ENCODE measurements around the gene COX7A1.

The COX7A1 gene

DNA sequence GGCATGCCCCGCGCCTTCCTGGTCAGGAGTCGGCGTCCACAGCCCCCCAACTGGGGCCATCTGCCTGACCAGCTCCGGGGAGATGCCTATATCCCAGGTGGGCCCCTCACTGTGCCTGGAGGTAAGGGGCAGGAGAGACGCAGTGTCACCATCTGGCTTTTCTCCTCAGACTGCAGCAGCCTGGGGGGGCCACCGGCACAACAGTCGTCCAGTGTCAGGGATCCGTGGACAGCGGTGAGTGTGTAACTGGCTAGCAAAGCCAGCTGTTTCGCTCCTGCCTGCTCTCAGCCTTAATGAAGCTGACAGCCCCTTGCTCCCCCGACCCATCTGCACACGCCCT is 41.1 kb downstream of the COX7A1 start:
- no peak for DNase-seq

DNA sequence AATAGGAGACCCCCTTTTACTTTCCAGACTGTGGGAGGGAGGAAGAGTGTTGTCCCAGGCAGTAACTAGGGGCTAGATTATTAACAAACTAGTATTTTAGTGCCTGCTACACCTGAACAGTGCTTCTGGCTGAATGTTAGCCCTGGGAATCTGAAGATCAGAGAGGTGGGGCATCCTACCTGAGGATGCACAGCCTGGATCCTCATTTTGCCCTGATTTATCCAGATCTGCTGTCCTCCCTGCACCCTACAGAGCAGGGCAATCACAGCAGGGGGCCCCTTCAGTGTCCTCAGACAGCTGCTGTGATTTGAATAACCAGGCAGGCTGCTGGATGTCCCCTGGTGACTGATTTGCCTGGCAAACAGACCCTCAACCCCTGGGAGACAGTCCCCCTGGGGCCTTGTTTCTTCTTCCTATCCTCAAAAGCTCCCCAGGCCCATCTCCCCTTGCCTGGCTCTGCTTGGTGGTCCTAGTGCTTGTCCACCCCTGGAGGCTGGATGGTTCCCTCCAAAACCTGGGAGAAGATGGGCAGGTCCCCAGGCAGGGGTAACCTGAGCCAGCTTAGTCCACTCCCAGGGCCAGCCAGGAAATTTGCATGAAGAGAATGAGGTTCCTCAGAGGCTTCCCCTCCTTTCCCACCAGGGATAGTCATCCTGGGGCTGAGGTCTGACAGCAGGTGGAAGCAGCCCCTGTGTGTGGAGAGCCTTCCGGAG is 41.6 kb downstream of the COX7A1 start, which contains the start of gene OVOL3:
Gene OVOL3, plus strand, starts transcription at position 657 of the 713 bp plus-strand sequence. CDS start 60 bp downstream, outside the sequence.
- DNase-seq, result no peak

DNA sequence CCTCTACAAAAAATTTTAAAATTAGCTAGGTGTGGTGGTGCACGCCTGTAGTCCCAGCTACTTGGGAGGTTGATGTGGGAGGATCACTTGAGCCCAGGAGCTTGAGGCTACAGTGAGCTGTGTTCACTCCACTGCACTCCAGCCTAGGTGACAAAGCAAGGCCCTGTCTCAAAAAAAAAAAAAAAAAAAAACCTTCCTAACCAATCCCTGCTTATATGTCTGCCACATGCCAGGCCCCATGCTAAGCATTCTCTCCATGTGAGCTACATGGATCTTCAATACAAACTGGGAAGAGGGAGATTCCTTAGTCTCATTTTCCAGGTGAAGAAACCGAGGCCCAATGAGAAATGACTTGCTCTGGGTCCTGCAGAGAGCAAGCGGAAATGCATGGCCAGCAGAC is 43.6 kb downstream of the COX7A1 start:
- no peak for DNase-seq

DNA sequence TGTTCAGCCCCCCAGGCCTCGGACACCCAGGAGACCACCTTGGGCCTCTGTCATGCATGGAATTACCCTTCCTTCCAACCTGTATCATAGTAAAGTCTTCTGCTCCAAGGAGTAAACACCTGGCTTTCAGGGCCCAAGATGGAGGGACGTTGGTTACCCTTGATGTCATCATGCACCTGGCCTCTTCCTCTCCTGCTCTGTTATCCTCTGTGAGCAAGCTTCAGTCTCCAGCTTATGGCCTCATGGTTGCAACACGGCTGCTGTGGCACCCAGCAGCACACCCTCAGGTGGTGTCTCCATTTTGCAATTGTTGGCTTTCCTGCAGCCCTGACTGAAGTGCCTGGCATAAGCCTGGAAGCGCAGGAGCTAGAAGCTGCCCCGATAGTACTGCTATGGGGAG is 45.3 kb downstream of the COX7A1 start:
- DNase-seq, result no peak

DNA sequence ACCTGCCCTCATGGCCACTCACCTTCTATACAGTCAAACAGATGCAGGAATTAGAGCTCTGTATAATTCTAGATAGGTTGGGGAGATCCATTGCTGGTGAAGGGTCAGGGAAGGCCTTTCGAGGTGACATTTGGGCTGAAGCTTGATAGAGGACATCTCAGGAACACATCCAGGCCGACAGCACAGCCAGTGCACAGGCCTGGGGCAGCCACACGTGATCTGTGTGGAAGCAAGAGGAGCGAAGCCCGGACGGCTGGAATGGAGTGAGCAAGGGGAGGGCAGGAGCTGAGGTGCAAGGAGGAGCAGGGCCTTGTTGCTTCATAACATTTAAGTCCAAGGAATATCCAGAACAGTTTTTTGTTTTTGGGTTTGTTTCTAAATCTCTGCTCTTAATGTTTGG is 45.8 kb downstream of the COX7A1 start:
- DNase-seq, result no peak

DNA sequence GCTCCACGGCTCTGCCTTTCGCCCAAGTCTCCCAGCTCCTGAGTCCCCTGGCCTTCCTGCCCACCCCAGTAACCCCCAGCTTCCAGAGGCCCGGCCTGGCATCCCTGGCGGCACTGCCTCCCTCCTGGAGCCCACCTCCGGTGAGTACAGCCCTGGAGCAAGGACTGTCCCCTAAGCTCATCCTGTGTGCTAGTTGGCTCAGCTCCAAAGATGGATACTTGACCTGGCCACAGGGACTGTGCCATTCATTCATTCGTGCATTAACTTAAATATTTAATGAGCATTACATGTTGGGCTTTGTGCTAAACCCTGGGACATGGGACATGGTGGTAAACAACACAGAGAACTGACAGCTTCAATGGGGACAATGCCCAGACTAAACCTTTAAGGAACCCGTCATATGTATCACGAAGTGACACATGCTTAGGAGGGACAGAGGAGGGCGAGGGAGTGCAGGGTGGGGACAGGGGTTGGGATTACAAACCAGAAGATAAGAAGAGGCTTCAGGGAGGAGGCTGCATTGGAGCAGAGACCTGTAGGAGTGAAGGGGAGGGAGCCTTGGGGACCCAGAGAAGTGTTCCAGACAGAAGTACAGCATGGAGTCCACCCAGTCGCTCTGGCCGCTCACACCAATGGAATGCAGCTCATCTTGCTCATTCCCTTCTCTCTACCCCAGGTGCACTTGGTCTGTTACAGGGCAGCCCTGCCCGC is 48.2 kb downstream of the COX7A1 start:
- no peak for DNase-seq

DNA sequence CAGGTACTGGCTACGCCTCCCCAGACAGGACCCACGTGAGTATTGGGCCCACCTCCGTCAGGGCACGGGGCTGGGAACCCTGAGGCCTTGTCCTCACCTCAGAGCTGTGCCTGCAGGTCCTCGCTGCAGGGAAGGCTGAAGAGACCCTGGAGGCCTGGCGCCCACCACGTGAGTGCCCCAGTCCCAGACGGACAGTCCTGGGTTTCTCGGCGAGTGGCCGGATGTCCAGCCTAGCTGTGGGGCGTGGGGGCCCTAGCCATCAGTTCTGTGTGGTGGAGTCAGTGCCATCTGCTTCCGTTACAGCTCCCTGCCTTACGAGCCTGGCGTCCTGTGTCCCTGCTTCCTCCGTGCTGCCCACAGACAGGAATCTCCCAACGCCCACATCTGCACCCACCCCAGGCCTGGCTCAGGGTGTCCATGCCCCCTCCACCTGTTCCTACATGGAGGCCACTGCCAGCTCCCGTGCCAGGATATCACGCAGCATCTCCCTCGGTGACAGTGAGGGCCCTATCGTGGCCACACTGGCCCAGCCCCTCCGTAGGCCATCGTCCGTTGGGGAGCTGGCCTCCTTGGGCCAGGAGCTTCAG is 49.1 kb downstream of the COX7A1 start:
- DNase-seq, result no peak

DNA sequence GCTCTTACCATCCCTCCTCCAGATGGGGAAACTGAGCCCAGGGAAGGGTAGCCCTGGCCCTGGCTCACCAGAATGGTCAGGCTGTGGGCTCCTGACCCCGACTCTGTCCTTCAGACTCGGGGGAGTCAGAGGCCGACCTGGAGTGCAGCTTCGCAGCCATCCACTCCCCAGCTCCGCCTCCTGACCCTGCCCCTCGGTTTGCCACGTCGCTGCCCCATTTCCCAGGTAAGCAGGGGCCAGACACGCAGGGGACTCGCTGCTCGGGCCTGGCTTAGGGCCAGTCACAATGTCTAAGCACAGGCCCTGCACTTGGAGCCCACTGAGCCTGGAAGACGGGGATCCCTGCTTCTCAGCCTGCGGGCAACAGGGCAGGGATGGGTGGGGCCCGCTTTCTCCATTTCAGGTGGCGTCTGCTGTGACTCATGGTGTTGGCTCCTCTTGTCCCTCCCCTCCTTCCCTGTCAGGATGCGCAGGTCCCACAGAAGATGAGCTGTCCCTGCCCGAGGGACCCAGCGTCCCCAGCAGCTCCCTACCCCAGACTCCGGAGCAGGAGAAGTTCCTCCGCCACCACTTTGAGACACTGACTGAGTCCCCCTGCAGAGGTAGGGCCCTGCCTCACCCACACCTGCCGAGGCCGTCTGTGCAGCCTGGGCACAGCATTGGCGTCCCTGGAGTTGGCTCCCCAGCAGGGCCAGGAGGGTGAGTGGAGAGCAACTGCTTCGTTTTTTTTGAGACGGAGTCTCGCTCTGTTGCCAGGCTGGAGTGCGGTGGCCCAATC is 50.5 kb downstream of the COX7A1 start:
- no peak for DNase-seq

Measured in fibroblast of upper back skin (primary cell).